HepG2 (cell line): ENCODE data around the gene ERVH48-1. TPM values are rescaled to one million over a fixed set of nuclear protein-coding genes. Genes with fewer than 3 reads are reported as not detected.

Experiments
- BRCA1 ChIP-seq: sonication (generic); formaldehyde crosslinking; IDR thresholded peaks from 2 replicates; pipeline ENCODE4 v1.4.0; 2020; ENCODE audit warnings: missing genetic modification reagents
- KDM1A ChIP-seq: IDR thresholded peaks from 2 replicates; pipeline ENCODE4 v1.6.1; 2016; ENCODE audit warnings: missing compliant biosample characterization
- KDM4B ChIP-seq: sonication (generic); formaldehyde crosslinking; IDR thresholded peaks from 2 replicates; pipeline ENCODE4 v1.4.0; 2020; ENCODE audit warnings: missing genetic modification reagents
- MEIS1 ChIP-seq: sonication (generic); formaldehyde crosslinking; IDR thresholded peaks from 2 replicates; pipeline ENCODE4 v1.9.0; 2021; ENCODE audit warnings: mild to moderate bottlenecking, missing genetic modification reagents, moderate library complexity, borderline replicate concordance
- PHF20 ChIP-seq: sonication (generic); formaldehyde crosslinking; IDR thresholded peaks from 2 replicates; pipeline ENCODE4 v1.5.0; 2020; ENCODE audit warnings: mild to moderate bottlenecking, missing genetic modification reagents
- POLR2G ChIP-seq: fragments of 200-400 bp; formaldehyde crosslinking; IDR thresholded peaks from 2 replicates; pipeline ENCODE4 v1.6.1; 2018; ENCODE audit warnings: mild to moderate bottlenecking, low read depth, low read length, moderate library complexity
- SOX13 ChIP-seq, 3 experiments: fragments of 450-650 bp in 1 of 3; sonication (generic) in 1 of 3; formaldehyde crosslinking in 1 of 3; IDR thresholded peaks in 2 of 3; conservative IDR thresholded peaks in 1 of 3; 2 replicates each; pipeline versions ENCODE4 v1.5.0 to v1.6.1; 2016 to 2020; ENCODE audit warnings: antibody characterized with exemption in 1 of 3, mild to moderate bottlenecking in 1 of 3, missing compliant biosample characterization in 1 of 3, missing genetic modification reagents in 1 of 3, moderate library complexity in 1 of 3
- TAF15 ChIP-seq: fragments of 200-400 bp; formaldehyde crosslinking; IDR thresholded peaks from one replicate; pipeline ENCODE4 v1.6.1; 2018; ENCODE audit warnings: mild to moderate bottlenecking, low read depth, low read length; ENCODE audit not compliant: poor library complexity, severe bottlenecking
- TEAD3 ChIP-seq: optimal IDR thresholded peaks from 2 replicates; pipeline ENCODE3; 2016; ENCODE audit warnings: borderline replicate concordance
- XBP1 ChIP-seq: sonication (generic); formaldehyde crosslinking; IDR thresholded peaks from 2 replicates; pipeline ENCODE4 v1.5.0; 2020; ENCODE audit warnings: missing genetic modification reagents
- XRCC5 ChIP-seq: fragments of 200-400 bp; formaldehyde crosslinking; optimal IDR thresholded peaks from 2 replicates; pipeline ENCODE3; 2017; ENCODE audit warnings: mild to moderate bottlenecking, low read length
- ZEB1 ChIP-seq: IDR thresholded peaks from 2 replicates; pipeline ENCODE4 v1.6.1; 2012; ENCODE audit warnings: mild to moderate bottlenecking, low read depth, inconsistent platforms; ENCODE audit not compliant: insufficient replicate concordance
- ZNF224 ChIP-seq: sonication (generic); formaldehyde crosslinking; IDR thresholded peaks from 2 replicates; pipeline ENCODE4 v1.5.0; 2020; ENCODE audit warnings: mild to moderate bottlenecking, missing genetic modification reagents
- ZNF274 ChIP-seq: sonication (generic); formaldehyde crosslinking; IDR thresholded peaks from 2 replicates; pipeline ENCODE4 v1.5.1; 2020; ENCODE audit warnings: mild to moderate bottlenecking, missing genetic modification reagents
- ZNF281 ChIP-seq: sonication (generic); formaldehyde crosslinking; IDR thresholded peaks from 2 replicates; pipeline ENCODE4 v1.4.0; 2020; ENCODE audit warnings: missing genetic modification reagents, borderline replicate concordance
- ZNF430 ChIP-seq: sonication (generic); formaldehyde crosslinking; IDR thresholded peaks from 2 replicates; pipeline ENCODE4 v1.9.0; 2021; ENCODE audit warnings: mild to moderate bottlenecking, missing genetic modification reagents
- ZNF460 ChIP-seq: sonication (generic); formaldehyde crosslinking; IDR thresholded peaks from 2 replicates; pipeline ENCODE4 v1.5.1; 2020; ENCODE audit warnings: missing genetic modification reagents, mild to moderate bottlenecking, borderline replicate concordance
- ZNF501 ChIP-seq: sonication (generic); formaldehyde crosslinking; IDR thresholded peaks from 2 replicates; pipeline ENCODE4 v1.5.1; 2020; ENCODE audit warnings: mild to moderate bottlenecking, moderate library complexity, missing genetic modification reagents
- ZNF552 ChIP-seq: sonication (generic); formaldehyde crosslinking; IDR thresholded peaks from 2 replicates; pipeline ENCODE4 v1.9.0; 2022; ENCODE audit warnings: missing genetic modification reagents, mild to moderate bottlenecking, borderline replicate concordance
- ZNF7 ChIP-seq: IDR thresholded peaks from 2 replicates; pipeline ENCODE4 v1.6.1; 2016; ENCODE audit warnings: missing biosample characterization, missing genetic modification reagents
- ZNF704 ChIP-seq: sonication (generic); formaldehyde crosslinking; IDR thresholded peaks from 2 replicates; pipeline ENCODE4 v1.8.1; 2023; ENCODE audit warnings: mild to moderate bottlenecking, inconsistent platforms, moderate library complexity, missing genetic modification reagents, borderline replicate concordance
- ZNF781 ChIP-seq: sonication (generic); formaldehyde crosslinking; IDR thresholded peaks from 2 replicates; pipeline ENCODE4 v1.5.1; 2020; ENCODE audit warnings: borderline replicate concordance, mild to moderate bottlenecking, missing genetic modification reagents; ENCODE audit errors: not compliant biosample characterization
- ZSCAN21 ChIP-seq: sonication (generic); formaldehyde crosslinking; IDR thresholded peaks from 2 replicates; pipeline ENCODE4 v1.8.0; 2022; ENCODE audit warnings: mild to moderate bottlenecking, missing genetic modification reagents, moderate library complexity, borderline replicate concordance
- polyA plus RNA-seq, 8 experiments: library from polyadenylated mRNA; depleted of rRNA in 3 of 8; stranded (reverse) in 7 of 8; unstranded in 1 of 8; fragments of >200 nt; fragmentation: Illumina TruSeq in 4 of 8; extraction: Trizol in 4 of 8; gene quantifications; 2 replicates each; pipeline versions ENCODE4 v1.2.1 to v1.2.3, GENCODE V29; 2011 to 2016; ENCODE audit warnings: low read depth in 4 of 8, missing spikeins in 1 of 8, mixed read lengths in 1 of 8; ENCODE audit not compliant: insufficient read depth in 1 of 8
- total RNA-seq, 5 experiments: library from RNA; depleted of rRNA; stranded (reverse); fragments of >200 nt; fragmentation: Illumina TruSeq; extraction: Trizol; gene quantifications; 2 replicates each; pipeline ENCODE4 v1.2.3, GENCODE V29; 2016; ENCODE audit warnings: low read depth in 1 of 5
- TF ChIP-seq, protein P1 (sequence below): sonication (generic); formaldehyde crosslinking; IDR thresholded peaks from 2 replicates; pipeline ENCODE4 v1.5.0; 2020; ENCODE audit warnings: missing genetic modification reagents

The ERVH48-1 gene
- total and polyA plus RNA-seq, 2 of the 13 experiments (the other 11 are each of a cell fraction or from before 2014, with no cell fraction given): 1.8 TPM; not detected in 1

DNA sequence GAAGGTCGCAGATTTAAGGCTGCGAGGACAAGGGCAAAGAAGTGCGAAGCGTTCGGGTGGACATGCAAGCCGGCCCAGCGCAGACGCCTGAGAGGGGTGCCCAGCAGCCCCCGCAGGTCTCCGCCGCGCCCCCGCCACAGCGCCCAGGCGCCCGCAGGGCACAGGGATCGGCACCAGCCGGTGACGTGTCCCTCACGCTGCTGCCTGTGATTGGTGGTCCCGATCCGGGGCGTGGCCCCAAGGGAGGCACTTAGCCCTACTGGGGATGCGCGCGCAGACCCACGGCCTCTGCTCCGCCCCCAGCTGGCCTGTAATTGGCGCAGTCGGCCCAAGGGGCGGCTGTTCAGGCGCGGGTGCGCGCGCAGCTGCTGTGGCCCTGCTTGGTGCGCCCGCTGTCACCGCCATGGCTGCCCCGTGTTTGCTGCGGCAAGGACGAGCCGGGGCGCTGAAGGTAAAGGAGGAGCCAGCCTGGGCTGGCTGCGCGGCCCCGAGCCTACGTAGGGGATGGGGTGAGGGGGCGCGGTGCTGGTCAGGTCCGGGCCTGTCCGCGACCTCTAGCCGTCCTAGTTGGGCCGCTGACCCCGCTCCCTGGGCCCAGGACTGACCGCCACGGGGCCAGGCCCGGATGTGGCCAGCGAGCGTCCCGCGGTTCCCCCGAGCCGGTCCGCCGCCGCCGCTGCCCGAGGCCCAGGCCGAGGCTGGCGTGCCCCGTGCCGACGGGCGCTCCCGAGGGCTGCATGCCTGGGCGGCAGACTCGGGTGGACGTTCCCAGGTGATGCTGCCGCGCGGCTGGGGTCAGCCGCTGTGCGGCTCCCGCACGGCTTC is 32.3 kb downstream of the ERVH48-1 start, which contains the start of gene NDUFV3 (continued):
- TF ChIP-seq XBP1 (CRISPR knock-in tag) (peak; percentile 83; the same call in 1 of the 2 replicates), TAF15 (peak; percentile 54), ZNF501 (CRISPR knock-in tag) (peak; percentile 93), POLR2G (peak; percentile 98), TEAD3 (CRISPR knock-in tag) (no peak), MEIS1 (CRISPR knock-in tag) (no peak; the same call in 1 of the 2 replicates), BRCA1 (CRISPR knock-in tag) (no peak), ZNF281 (no peak), ZSCAN21 (CRISPR knock-in tag) (peak; percentile 42; the same call in 1 of the 2 replicates), ZNF552 (CRISPR knock-in tag) (no peak), KDM4B (CRISPR knock-in tag) (no peak), ZEB1 (no peak), ZNF704 (CRISPR knock-in tag) (no peak; the same call in 1 of the 2 replicates), ZNF430 (peak; percentile 72), XRCC5 (peak; percentile 79), ZNF7 (no peak), ZNF274 (CRISPR knock-in tag) (peak; percentile 64), PHF20 (CRISPR knock-in tag) (peak; percentile 81), ZNF224 (CRISPR knock-in tag) (peak; percentile 78; the same call in 1 of the 2 replicates), ZNF460 (CRISPR knock-in tag) (no peak), KDM1A (CRISPR knock-in tag) (no peak), SOX13 (IDR thresholded peaks at IDR 0.05) (no peak; the same call in 1 of the 2 replicates), SOX13 (CRISPR knock-in tag; conservative IDR thresholded peaks at IDR 0.05 in 1 of 2, IDR thresholded peaks at IDR 0.05 in 1 of 2) (no peak; a peak in 1 of 4 replicates), ZNF781 (CRISPR knock-in tag) (peak; percentile 9)
- TF ChIP-seq, protein P1, sequence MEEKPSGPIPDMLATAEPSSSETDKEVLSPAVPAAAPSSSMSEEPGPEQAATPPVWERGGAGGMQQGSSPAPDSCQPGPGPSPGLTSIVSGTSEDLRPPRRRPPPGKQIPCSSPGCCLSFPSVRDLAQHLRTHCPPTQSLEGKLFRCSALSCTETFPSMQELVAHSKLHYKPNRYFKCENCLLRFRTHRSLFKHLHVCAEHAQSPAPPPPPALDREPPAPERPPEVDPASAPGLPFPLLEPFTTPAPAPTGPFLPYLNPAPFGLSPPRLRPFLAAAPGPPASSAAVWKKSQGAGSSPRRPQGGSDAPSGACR (CRISPR knock-in tag): 0 out of 2 replicates have a peak, but pooled peaks have one; percentile 58
